ENCODE measurements around the gene ZNF536.

- TF ChIP-seq TCF7L2 (IDR thresholded peaks at IDR 0.05; ENCODE audit: low read depth, low read length): no peak
- TF ChIP-seq CTCF (IDR thresholded peaks at IDR 0.05): no peak
- TF ChIP-seq SIN3A (IDR thresholded peaks at IDR 0.05; ENCODE audit: borderline replicate concordance, insufficient read depth, low read depth, low read length): no peak
- TF ChIP-seq POLR2AphosphoS5 (IDR thresholded peaks at IDR 0.05; ENCODE audit: low read depth, low read length): no peak
Observed at GRCh38 chr19:30467239-30467638, 95.1 kb downstream of the ZNF536 start.
